ENCODE measurements around the gene POLR3A.

DNA sequence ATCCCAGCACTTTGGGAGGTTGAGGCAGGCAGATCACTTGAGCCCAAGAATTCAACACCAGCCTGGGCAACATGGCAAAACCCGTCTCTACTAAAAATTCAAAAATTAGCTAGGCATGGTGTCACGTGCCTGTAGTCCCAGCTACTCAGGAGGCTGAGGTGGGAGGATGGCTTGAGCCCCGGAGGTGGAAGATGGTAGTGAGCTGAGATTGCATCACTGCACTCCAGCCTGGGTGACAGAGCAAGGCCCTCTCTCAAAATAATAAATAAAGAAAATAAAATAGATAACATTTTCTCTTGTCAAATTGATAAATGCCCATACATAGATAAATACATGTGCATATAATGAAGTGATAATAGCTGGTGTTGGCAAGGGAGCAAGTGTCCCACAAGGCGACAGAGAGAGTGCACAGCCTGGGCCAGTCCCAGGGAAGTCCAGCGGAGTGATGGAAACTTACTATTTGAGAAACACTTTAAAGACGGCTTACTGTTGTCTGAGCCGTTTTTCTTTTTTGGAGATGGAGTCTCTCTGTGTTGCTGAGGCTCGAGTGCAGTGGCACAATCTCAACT lies 69.3 kb downstream of the POLR3A start:
- TF ChIP-seq CTCF (conservative IDR thresholded peaks at IDR 0.05 in 1 of 2, IDR thresholded peaks at IDR 0.05 in 1 of 2; ENCODE audit: low read depth in 1 of 2, low read length in 2 of 2) (no peak), EZH2 (IDR thresholded peaks at IDR 0.05; ENCODE audit: low read length, missing control alignments) (no peak)

All from fibroblast of lung (primary cell).